Measurements from ENCODE around the gene HLA-DPB1. TPM values are rescaled to one million over a fixed set of nuclear protein-coding genes. Genes with fewer than 3 reads are reported as not detected.

The HLA-DPB1 gene
- total RNA-seq, 1 experiment from 2014 or later: not detected

DNA sequence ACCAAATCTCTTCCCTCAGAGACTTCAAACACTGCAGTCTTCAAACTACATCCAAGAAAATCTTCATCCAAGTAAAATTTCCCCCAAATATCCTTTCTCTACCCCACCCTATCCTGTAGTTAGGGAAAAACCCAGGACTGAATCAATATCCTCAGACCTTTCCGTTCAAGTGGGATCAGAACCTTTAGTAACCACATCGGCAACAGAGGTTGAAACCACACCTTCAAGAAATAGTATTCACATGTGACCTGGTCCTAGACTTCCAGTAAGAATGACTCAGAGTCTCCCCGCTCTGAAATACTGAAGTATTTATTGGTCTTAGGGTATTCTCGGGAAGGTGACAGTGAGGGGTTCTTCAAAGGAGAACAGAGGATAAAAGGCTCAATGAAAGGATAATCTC lies 11.1 kb upstream of the HLA-DPB1 start:
- TF ChIP-seq, protein P1, sequence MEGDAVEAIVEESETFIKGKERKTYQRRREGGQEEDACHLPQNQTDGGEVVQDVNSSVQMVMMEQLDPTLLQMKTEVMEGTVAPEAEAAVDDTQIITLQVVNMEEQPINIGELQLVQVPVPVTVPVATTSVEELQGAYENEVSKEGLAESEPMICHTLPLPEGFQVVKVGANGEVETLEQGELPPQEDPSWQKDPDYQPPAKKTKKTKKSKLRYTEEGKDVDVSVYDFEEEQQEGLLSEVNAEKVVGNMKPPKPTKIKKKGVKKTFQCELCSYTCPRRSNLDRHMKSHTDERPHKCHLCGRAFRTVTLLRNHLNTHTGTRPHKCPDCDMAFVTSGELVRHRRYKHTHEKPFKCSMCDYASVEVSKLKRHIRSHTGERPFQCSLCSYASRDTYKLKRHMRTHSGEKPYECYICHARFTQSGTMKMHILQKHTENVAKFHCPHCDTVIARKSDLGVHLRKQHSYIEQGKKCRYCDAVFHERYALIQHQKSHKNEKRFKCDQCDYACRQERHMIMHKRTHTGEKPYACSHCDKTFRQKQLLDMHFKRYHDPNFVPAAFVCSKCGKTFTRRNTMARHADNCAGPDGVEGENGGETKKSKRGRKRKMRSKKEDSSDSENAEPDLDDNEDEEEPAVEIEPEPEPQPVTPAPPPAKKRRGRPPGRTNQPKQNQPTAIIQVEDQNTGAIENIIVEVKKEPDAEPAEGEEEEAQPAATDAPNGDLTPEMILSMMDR (conservative IDR thresholded peaks at IDR 0.05; ENCODE audit: low read depth, low read length): no peak
- TF ChIP-seq EZH2phosphoT487 (IDR thresholded peaks at IDR 0.05; ENCODE audit: borderline replicate concordance, low read length) (no peak), EZH2 (IDR thresholded peaks at IDR 0.05; ENCODE audit: low read length, unreplicated experiment) (no peak)
- H3K4me2 ChIP-seq (ENCODE audit: low read length): no peak overlapping the region
- no peaks in the 10 kb centered on the region for H3F3A ChIP-seq (ENCODE audit: low read length, unreplicated experiment)
- H3K9me2 ChIP-seq (replicated peaks; ENCODE audit: low read length): no peaks in the 10 kb centered on the region
- DNase-seq: no peak
- H2AFZ ChIP-seq (ENCODE audit: low read length): no peak overlapping the region
- peaks cover 43% of the 10 kb centered on the region for H3K27me3 ChIP-seq (ENCODE audit: low read length)
- no peaks in the 10 kb centered on the region for H3K4me1 ChIP-seq (ENCODE audit: insufficient read depth, low read length)
- no peak overlapping the region for H3K4me3 ChIP-seq (ENCODE audit: low read length)
- no TSS peak for BruUV-seq (replicated peaks)
- intact Hi-C loops (cut with micrococcal nuclease): no loop called here
- no peaks in the 10 kb centered on the region for H3K9me3 ChIP-seq (ENCODE audit: low read length)
- ChIA-PET CTCF (no interaction called here), POLR2A (ENCODE audit: unreplicated experiment) (no interaction called here)
- no peaks in the 10 kb centered on the region for H4K20me1 ChIP-seq (ENCODE audit: low read length)
- no peak overlapping the region for H3K27ac ChIP-seq (ENCODE audit: low read length)
- no peak for ATAC-seq
- no peaks in the 10 kb centered on the region for H3K36me3 ChIP-seq (ENCODE audit: low read depth, low read length)
- H3K9ac ChIP-seq (ENCODE audit: low read length): no peak overlapping the region
- H3K79me2 ChIP-seq (ENCODE audit: low read length): no peaks in the 10 kb centered on the region

GRCh38 chr6:33065312-33065711 lies 10.5 kb upstream of the HLA-DPB1 start:
- no peak for TF ChIP-seq EZH2phosphoT487 (IDR thresholded peaks at IDR 0.05; ENCODE audit: borderline replicate concordance, low read length)
- no peak for TF ChIP-seq EZH2 (IDR thresholded peaks at IDR 0.05; ENCODE audit: low read length, unreplicated experiment)
- TF ChIP-seq, protein P1 (conservative IDR thresholded peaks at IDR 0.05; ENCODE audit: low read depth, low read length): no peak
- Histone ChIP-seq H3K9ac (ENCODE audit: low read length) (no peak overlapping the region), H3F3A (ENCODE audit: low read length, unreplicated experiment) (no peaks in the 10 kb centered on the region), H3K4me1 (ENCODE audit: insufficient read depth, low read length) (no peaks in the 10 kb centered on the region), H3K9me3 (ENCODE audit: low read length) (no peaks in the 10 kb centered on the region), H3K4me2 (ENCODE audit: low read length) (no peak overlapping the region), H3K9me2 (replicated peaks; ENCODE audit: low read length) (no peaks in the 10 kb centered on the region), H3K4me3 (ENCODE audit: low read length) (no peak overlapping the region), H2AFZ (ENCODE audit: low read length) (no peak overlapping the region), H3K79me2 (ENCODE audit: low read length) (no peaks in the 10 kb centered on the region), H3K27me3 (ENCODE audit: low read length) (peaks cover 47% of the 10 kb centered on the region), H3K27ac (ENCODE audit: low read length) (no peak overlapping the region), H4K20me1 (ENCODE audit: low read length) (no peaks in the 10 kb centered on the region), H3K36me3 (ENCODE audit: low read depth, low read length) (no peaks in the 10 kb centered on the region)
- ChIA-PET CTCF (no interaction called here), POLR2A (ENCODE audit: unreplicated experiment) (no interaction called here)
- no peak for ATAC-seq
- no peak for DNase-seq
- intact Hi-C loops (cut with micrococcal nuclease): no loop called here
- no TSS peak for BruUV-seq (replicated peaks)

DNA sequence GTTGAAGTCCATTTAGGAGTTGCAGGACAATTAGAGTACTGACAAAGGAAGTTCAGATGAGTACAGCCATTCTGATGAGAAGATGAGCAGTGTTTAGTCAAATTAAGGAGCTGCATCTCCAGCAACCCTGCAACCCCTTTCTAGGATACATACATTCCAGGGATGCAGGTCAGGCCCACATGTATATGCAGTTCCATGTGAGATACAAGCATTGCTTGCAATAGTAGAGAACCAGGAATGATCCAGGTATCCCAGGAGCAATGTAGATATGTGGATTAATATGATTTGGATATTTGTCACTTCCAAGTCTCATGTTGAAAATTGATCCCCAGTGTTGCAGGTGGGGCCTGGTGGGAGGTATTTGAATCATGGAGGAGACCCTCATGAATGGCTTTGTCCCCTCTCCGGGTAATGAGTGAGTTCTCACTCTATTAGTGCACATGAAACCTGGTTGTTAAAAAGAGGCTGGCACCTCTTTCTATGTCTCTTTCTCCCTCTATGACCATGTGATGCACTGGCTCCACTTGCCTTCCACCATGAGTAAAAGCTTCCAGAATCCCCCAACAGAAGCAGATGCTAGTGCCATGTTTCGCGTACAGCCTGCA lies 8.8 kb upstream of the HLA-DPB1 start:
- ATAC-seq (no peak), DNase-seq (no peak)
- H3K36me3 ChIP-seq (ENCODE audit: low read depth, low read length): no peaks in the 10 kb centered on the region
- no peaks in the 10 kb centered on the region for H4K20me1 ChIP-seq (ENCODE audit: low read length)
- no peak overlapping the region for H3K4me3 ChIP-seq (ENCODE audit: low read length)
- no peaks in the 10 kb centered on the region for H3K9me3 ChIP-seq (ENCODE audit: low read length)
- no TSS peak for BruUV-seq (replicated peaks)
- H3K9me2 ChIP-seq (replicated peaks; ENCODE audit: low read length): no peaks in the 10 kb centered on the region
- intact Hi-C loops (cut with micrococcal nuclease): no loop called here
- no peaks in the 10 kb centered on the region for H3K4me1 ChIP-seq (ENCODE audit: insufficient read depth, low read length)
- ChIA-PET POLR2A (ENCODE audit: unreplicated experiment) (no interaction called here), CTCF (no interaction called here)
- H3F3A ChIP-seq (ENCODE audit: low read length, unreplicated experiment): no peaks in the 10 kb centered on the region
- H3K27me3 ChIP-seq (ENCODE audit: low read length): peaks cover 61% of the 10 kb centered on the region
- H3K79me2 ChIP-seq (ENCODE audit: low read length): no peaks in the 10 kb centered on the region
- H2AFZ ChIP-seq (ENCODE audit: low read length): no peak overlapping the region
- H3K9ac ChIP-seq (ENCODE audit: low read length): no peak overlapping the region
- no peak overlapping the region for H3K4me2 ChIP-seq (ENCODE audit: low read length)
- no peak overlapping the region for H3K27ac ChIP-seq (ENCODE audit: low read length)
- TF ChIP-seq, protein P1 (conservative IDR thresholded peaks at IDR 0.05; ENCODE audit: low read depth, low read length): no peak
- TF ChIP-seq EZH2 (IDR thresholded peaks at IDR 0.05; ENCODE audit: low read length, unreplicated experiment) (no peak), EZH2phosphoT487 (IDR thresholded peaks at IDR 0.05; ENCODE audit: borderline replicate concordance, low read length) (no peak)
